ENCODE results near the gene BAIAP2. TPM values are rescaled to one million over a fixed set of nuclear protein-coding genes. Genes with fewer than 3 reads are reported as not detected.

BAIAP2 gene
- total and polyA plus RNA-seq, 2 donors (not counting 1 experiment from before 2014, with no cell fraction given): 1.3 to 12.0 TPM

Small RNAs within 50 kb of the gene (small RNA-seq; reads per million reads assigned to genes)
- gene MIR1250 (ENCODE audit: insufficient read length, low read depth, low replicate concordance) (not detected), gene MIR3065 (ENCODE audit: insufficient read length, low read depth, low replicate concordance) (3.6 reads per million, percentile 55 among the genes with 10 or more reads in this experiment), gene MIR657 (ENCODE audit: insufficient read length, low read depth, low replicate concordance) (not detected)

Other genes with a start within 250 kb of the BAIAP2 start
- gene CHMP6, start 43.3 kb upstream of the BAIAP2 start, total RNA-seq: 43.0 and 46.2 TPM in 2 replicates
- 13.3 and 21.2 TPM in 2 replicates for gene CHMP6, start 43.3 kb upstream of the BAIAP2 start, polyA plus RNA-seq
- gene PVALEF, start 130.4 kb downstream of the BAIAP2 start, total RNA-seq: not detected in 2 replicates
- not detected in 2 replicates for gene PVALEF, start 130.4 kb downstream of the BAIAP2 start, polyA plus RNA-seq
- 0.70 and 1.7 TPM in 2 replicates for gene AATK, start 131.1 kb downstream of the BAIAP2 start, total RNA-seq
- gene AATK, start 131.1 kb downstream of the BAIAP2 start, polyA plus RNA-seq: 0.21 and 0.79 TPM in 2 replicates
- gene CEP131, start 187.8 kb downstream of the BAIAP2 start, total RNA-seq: 18.8 and 19.3 TPM in 2 replicates
- 25.5 and 35.0 TPM in 2 replicates for gene CEP131, start 187.8 kb downstream of the BAIAP2 start, polyA plus RNA-seq
- gene TEPSIN, start 203.9 kb downstream of the BAIAP2 start, total RNA-seq: 177 and 180 TPM in 2 replicates
- gene TEPSIN, start 203.9 kb downstream of the BAIAP2 start, polyA plus RNA-seq: 246 and 273 TPM in 2 replicates
- gene NDUFAF8, start 204.2 kb downstream of the BAIAP2 start, total RNA-seq: 39.4 and 42.6 TPM in 2 replicates
- 35.2 and 41.7 TPM in 2 replicates for gene NDUFAF8, start 204.2 kb downstream of the BAIAP2 start, polyA plus RNA-seq